ENCODE data around the gene CCDC187.
"Not testable (repeated sequence)": the region's sequence is repeated elsewhere in the genome, so short reads cannot be mapped to it uniquely, and the experiment has no call there.

The CCDC187 gene

DNA sequence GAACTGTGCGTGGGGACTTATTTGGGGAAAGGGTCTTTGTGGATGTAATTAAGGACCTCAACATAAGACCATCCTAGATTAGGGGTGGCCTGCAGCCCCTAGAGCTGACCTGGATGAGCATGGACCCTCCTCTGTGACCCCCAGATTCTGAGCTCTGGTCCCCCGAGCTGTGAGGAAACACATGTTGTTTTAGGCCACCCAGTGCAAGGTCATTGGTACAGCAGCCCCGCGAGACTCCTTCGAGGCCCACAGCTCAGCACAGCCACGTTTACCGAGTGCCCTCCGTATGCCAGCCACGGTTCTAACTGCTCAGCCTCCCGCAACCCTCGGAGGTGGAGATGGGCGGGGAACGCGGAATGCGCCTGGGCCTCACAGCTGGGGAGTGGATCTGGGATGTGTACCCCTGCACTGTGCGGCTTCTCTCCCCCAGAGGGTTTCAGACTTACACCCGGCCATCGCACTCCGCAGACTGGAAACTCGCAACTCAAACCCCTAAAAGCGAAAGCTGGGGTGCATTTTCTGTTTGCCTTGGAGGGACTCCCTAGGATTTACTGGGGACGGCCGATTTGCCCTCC lies 18.9 kb upstream of the CCDC187 start:
- no peaks in the 10 kb centered on the region for H3K36me3 ChIP-seq

DNA sequence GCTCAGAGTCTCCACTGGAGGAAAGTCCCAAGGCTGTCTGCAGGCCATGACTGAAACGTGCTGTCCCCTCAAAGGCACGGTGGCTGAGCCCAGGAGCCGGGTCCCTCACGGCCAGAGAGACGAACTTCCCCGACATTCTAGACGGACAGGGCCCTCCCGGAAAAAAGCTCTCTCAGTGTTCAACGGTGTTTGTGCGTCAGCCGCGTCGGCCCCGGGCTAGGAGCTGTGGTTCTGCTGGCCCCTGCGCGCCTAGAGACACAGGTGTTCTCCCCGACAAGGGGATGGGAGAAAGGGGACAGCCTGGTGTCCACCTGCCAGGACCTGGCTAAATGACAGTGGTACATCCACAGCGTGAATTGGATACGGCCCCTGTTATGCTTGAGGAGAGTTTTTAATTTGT lies 17.7 kb upstream of the CCDC187 start:
- H3K9ac ChIP-seq = no peak overlapping the region
- no peak for TF ChIP-seq Cebpa-rat (IDR thresholded peaks at IDR 0.05)
- no peak overlapping the region for H3K4me3 ChIP-seq
- peaks cover 90% of the 10 kb centered on the region for H3K4me1 ChIP-seq
- H4K20me1 ChIP-seq = no peaks in the 10 kb centered on the region
- H3K27ac ChIP-seq = peak overlapping the region; percentile 99; the same call in 1 of the 2 replicates
- no peaks in the 10 kb centered on the region for H3K36me3 ChIP-seq
- H3K4me2 ChIP-seq = peak overlapping the region; percentile 97
- H3K9me3 ChIP-seq = 0 out of 2 replicates have a peak, but pooled peaks cover under 1% of the 10 kb centered on the region
- H3K27me3 ChIP-seq = no peaks in the 10 kb centered on the region

More for the DNA sequence above, 18.9 kb upstream of the CCDC187 start:
- peak overlapping the region; percentile 97 for H3K4me2 ChIP-seq
- no peaks in the 10 kb centered on the region for H4K20me1 ChIP-seq
- H3K9ac ChIP-seq = peak overlapping the region; percentile 90
- H3K9me3 ChIP-seq = no peaks in the 10 kb centered on the region
- H3K27ac ChIP-seq = peak overlapping the region; percentile 99
- H3K4me3 ChIP-seq = peak overlapping the region; percentile 14; the same call in 1 of the 2 replicates
- no peaks in the 10 kb centered on the region for H3K27me3 ChIP-seq
- no peak for TF ChIP-seq Cebpa-rat (IDR thresholded peaks at IDR 0.05)
- peaks cover 80% of the 10 kb centered on the region for H3K4me1 ChIP-seq

DNA sequence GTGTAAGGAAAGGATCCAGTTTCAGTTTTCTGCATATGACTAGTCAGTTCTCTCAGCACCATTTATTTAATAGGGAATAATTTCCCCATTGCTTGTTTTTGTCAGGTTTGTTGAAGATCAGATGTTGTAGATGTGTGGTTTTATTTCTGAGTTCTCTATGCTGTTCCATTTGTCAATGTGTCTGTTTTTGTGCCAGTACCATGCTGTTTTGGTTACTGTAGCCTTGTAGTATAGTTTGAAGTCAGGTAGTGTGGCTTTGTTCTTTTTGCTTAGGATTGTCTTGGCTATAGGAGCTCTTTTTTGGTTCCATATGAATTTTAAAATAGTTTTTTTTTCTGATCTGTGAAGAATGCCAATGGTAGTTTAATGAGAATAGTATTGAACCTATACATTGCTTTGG lies 17.1 kb upstream of the CCDC187 start:
- not testable (repeated sequence) for H3K27me3 ChIP-seq, H3K36me3 ChIP-seq, H3K4me3 ChIP-seq, H3K9ac ChIP-seq, H3K4me2 ChIP-seq, H4K20me1 ChIP-seq, H3K9me3 ChIP-seq
- Histone ChIP-seq H3K27ac (0 out of 2 replicates have a peak overlapping the region, but pooled peaks have one; percentile 99), H3K4me1 (peaks cover 88% of the 10 kb centered on the region)

DNA sequence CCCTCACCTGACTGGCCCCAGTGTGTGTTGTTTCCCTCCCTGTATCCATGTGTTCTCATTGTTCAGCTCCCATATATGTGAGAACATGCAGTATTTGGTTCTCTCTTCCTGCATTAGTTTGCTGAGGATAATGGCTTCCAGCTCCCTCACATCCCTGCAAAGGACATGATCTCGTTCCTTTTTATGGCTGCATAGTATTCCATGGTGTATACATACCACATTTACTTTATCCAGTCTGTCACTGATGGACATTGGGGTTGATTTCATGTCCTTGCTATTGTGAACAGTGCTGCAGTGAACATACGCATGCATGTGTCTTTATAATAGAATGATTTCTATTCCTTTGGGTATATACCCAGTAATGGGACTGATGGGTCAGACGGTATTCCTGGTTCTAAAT lies 16.1 kb upstream of the CCDC187 start:
- Histone ChIP-seq H3K9me3 (peaks cover 16% of the 10 kb centered on the region), H3K4me1 (peaks cover 77% of the 10 kb centered on the region), H3K4me2 (peak overlapping the region; percentile 98), H3K27ac (peak overlapping the region; percentile 91)
- not testable (repeated sequence) for H3K27me3 ChIP-seq, H3K36me3 ChIP-seq, H3K9ac ChIP-seq, H3K4me3 ChIP-seq, H4K20me1 ChIP-seq

DNA sequence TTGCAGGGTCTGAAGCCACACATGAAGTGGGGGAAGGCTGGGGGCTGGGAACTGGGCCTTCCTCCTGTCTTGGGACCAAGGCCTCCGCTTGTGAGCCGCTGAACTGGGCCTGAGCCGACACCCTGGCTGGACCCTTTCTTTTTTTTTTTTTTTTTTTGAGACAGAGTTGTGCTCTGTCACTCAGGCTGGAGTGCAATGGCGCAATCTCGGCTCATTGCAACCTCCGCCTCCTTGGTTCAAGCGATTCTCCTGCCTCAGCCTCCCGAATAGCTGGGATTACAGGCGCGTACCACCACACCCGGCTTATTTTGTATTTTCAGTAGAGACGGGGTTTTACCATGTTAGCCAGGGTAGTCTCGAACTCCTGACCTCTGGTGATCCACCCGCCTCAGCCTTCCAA lies 15.3 kb upstream of the CCDC187 start:
- 0 out of 2 replicates have a peak, but pooled peaks cover 11% of the 10 kb centered on the region for H3K36me3 ChIP-seq
- peaks cover 70% of the 10 kb centered on the region for H3K4me1 ChIP-seq
- H3K4me3 ChIP-seq = peak overlapping the region; percentile 52
- peak overlapping the region; percentile 72; the same call in 1 of the 2 replicates for H3K9ac ChIP-seq
- not testable (repeated sequence) for H4K20me1 ChIP-seq, H3K27me3 ChIP-seq
- peak overlapping the region; percentile 91 for H3K27ac ChIP-seq
- H3K9me3 ChIP-seq = peaks cover 23% of the 10 kb centered on the region
- peak; percentile 62; the same call in 1 of the 2 replicates for TF ChIP-seq Cebpa-rat (IDR thresholded peaks at IDR 0.05)
- H3K4me2 ChIP-seq = peak overlapping the region; percentile 98

DNA sequence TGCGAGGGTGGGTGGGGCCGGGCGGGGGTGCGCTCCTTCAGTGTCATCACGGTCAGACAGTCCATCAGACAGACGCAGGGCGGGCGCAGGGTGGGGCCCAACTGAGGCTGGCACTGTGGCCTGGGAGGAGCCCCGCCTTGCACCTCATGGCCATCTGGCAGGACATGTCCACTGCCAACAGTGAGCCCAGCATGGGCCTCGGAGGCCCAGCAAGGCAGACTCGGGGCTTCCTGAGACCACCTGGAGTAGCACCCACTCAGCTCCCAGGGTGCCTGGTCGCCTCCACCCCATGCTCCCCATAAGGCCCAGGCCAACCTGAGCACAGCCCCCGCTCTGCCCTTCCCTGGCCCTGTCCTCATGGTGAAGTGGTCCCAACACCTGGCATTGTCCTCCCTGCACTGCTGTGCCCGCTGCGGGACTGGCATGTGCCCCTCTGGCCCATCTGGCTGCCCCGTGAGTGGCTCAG lies 14.9 kb upstream of the CCDC187 start:
- Histone ChIP-seq H4K20me1 (no peaks in the 10 kb centered on the region), H3K27me3 (no peaks in the 10 kb centered on the region), H3K4me1 (peaks cover 69% of the 10 kb centered on the region), H3K27ac (peak overlapping the region; percentile 91), H3K9ac (peak overlapping the region; percentile 72; the same call in 1 of the 2 replicates), H3K36me3 (0 out of 2 replicates have a peak, but pooled peaks cover 11% of the 10 kb centered on the region), H3K4me2 (peak overlapping the region; percentile 98), H3K4me3 (peak overlapping the region; percentile 52), H3K9me3 (peaks cover 25% of the 10 kb centered on the region)
- no peak for TF ChIP-seq Cebpa-rat (IDR thresholded peaks at IDR 0.05)

DNA sequence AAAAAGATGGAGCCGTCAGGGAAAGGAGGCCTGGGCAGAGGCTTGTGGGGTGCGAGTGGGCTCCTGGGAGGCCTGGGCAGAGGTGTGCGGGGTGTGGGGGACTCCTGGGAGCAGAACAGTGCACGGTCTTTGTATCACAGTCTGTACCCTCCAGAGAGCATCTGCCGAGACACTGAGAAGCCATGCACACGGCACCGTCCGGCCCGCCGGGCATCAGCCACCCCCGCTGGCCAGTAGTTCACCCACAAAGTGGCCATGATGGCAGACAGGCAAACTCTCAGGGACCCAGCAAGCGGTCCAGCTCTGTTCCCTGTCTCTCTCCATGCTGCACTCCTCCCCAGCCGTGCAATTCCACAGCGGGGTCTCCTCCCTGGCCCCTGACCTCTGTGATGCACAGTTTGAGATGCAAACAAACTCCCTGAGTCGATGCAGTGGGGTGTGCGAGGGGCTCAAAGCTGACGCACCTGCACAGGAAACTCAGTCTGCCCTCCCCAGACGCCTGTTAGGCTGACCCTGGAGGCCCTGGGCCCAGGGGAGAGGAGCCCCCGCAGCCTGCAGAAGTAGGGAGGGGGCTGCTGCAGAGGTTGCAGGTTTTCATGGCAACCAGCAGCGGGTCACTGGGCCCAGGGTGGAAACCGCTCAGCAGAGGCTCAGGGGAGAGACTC lies 14.3 kb upstream of the CCDC187 start:
- peaks cover 25% of the 10 kb centered on the region for H3K9me3 ChIP-seq
- peak overlapping the region; percentile 96 for H3K27ac ChIP-seq
- H4K20me1 ChIP-seq = no peaks in the 10 kb centered on the region
- no peaks in the 10 kb centered on the region for H3K27me3 ChIP-seq
- H3K36me3 ChIP-seq = 0 out of 2 replicates have a peak, but pooled peaks cover 11% of the 10 kb centered on the region
- peak overlapping the region; percentile 54 for H3K4me3 ChIP-seq
- no peak for TF ChIP-seq Cebpa-rat (IDR thresholded peaks at IDR 0.05)
- H3K4me1 ChIP-seq = peaks cover 69% of the 10 kb centered on the region
- peak overlapping the region; percentile 98 for H3K4me2 ChIP-seq
- H3K9ac ChIP-seq = peak overlapping the region; percentile 81

DNA sequence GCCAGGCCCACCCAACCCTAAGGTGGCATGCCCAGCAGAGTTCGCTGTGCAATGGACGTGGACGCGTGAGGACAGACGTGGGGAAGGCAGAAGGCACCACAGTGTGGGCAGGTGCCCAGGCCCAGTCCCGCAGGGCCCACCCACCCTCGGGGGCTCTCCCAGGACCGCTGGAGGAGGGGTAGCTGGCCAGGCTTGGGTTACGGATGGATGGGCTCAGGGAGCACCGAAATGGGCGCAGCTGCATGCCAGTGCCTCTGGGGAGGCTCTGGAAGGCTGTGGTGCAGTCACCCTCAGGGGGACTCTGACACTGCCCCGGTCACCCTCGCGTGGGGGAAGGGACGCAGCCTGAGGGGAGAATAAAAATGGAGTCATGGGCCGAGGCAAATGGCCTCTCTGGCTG lies 13.8 kb upstream of the CCDC187 start:
- peak overlapping the region; percentile 98 for H3K4me2 ChIP-seq
- H3K9ac ChIP-seq = peak overlapping the region; percentile 81
- peak overlapping the region; percentile 96 for H3K27ac ChIP-seq
- no peaks in the 10 kb centered on the region for H3K27me3 ChIP-seq
- no peak for TF ChIP-seq Cebpa-rat (IDR thresholded peaks at IDR 0.05)
- peaks cover 25% of the 10 kb centered on the region for H3K9me3 ChIP-seq
- peak overlapping the region; percentile 54 for H3K4me3 ChIP-seq
- H4K20me1 ChIP-seq = no peaks in the 10 kb centered on the region
- 0 out of 2 replicates have a peak, but pooled peaks cover 11% of the 10 kb centered on the region for H3K36me3 ChIP-seq
- peaks cover 69% of the 10 kb centered on the region for H3K4me1 ChIP-seq

DNA sequence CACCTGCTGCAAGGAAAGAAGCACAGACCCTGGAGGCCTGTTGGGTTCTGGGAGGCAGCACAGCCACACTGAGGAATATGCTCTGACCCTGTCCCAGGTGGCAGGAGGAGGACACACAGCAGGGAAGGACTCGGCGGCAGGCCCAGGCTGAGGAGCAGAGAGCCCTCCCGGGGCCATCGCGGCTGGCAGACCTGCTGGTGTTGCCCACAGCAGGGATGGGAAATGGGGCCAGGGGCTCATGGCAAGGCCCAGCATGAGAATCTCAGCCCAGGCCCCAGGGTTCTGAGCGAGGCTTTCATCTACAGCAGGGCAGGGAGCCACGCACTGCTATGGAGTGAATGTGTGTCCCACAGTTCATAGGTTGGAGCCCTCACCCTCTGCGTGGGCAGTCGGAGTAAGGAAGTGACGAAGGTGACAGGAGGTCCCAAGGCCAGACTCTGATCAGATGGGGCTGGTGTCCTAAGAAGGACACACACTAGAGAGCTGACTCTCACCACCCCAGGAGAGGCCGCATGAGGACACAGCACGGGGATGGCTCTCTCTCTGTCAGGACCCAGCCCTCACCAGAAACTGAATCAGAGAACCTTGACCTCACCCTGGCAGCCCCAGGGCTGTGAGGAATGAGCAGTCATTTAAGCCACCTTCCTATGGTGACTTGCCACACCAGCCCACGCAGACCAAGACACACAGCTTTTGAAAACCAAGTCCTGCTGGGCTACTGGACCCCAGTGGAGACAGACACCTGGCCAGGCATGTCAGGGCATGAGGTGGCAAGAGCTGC lies 13.2 kb upstream of the CCDC187 start:
- Histone ChIP-seq H3K9me3 (peaks cover 25% of the 10 kb centered on the region), H3K4me1 (peaks cover 69% of the 10 kb centered on the region), H3K36me3 (0 out of 2 replicates have a peak, but pooled peaks cover 11% of the 10 kb centered on the region), H3K27ac (peak overlapping the region; percentile 96), H3K4me3 (peak overlapping the region; percentile 54; the same call in 1 of the 2 replicates), H3K4me2 (peak overlapping the region; percentile 98), H3K9ac (peak overlapping the region; percentile 81), H4K20me1 (no peaks in the 10 kb centered on the region), H3K27me3 (no peaks in the 10 kb centered on the region)
- TF ChIP-seq Cebpa-rat (IDR thresholded peaks at IDR 0.05) = no peak
